A549 treated with GW870086 at 1 μM for 4 hours (cell line): ENCODE data around the gene LNP1. TPM values are rescaled to one million over a fixed set of nuclear protein-coding genes. Genes with fewer than 3 reads are reported as not detected.

Source experiments
- total RNA-seq: library from RNA; stranded (reverse); fragments of 200-300 nt; extraction: Qiagen RNA extraction; gene quantifications from 5 replicates; pipeline ENCODE4 v1.2.3, GENCODE V29; 2022; ENCODE audit warnings: low read depth

LNP1 gene, protein sequence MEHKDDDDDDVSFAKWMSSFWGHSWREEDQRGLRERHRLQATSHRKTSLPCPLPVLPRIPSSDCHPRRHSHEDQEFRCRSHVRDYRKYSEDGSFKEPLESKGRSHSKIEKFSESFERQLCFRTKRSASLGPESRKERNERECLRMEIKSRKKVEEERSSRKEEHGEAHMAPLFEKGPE
- total RNA-seq, result 0.66 to 1.3 TPM (median 0.89 TPM) in 5 replicates

GRCh38 chr3:100400780-100401673 is at the start of gene LNP1, which contains the start of gene TOMM70:
LNP1 (plus strand) TSS chr3:100401539; CDS start chr3:100429730, 28,191 bp downstream.
TOMM70 (minus strand) TSS chr3:100401089; CDS start chr3:100400949, 140 bp downstream.

GRCh38 chr3:100492059-100493006 is 91.0 kb downstream of the LNP1 start, which contains the start of gene TMEM45A:
TMEM45A (plus strand) TSS chr3:100492619; CDS start chr3:100555212, 62,593 bp downstream.

Other genes starting within 250 kb of the LNP1 start
- gene TBC1D23, start 140.5 kb upstream of the LNP1 start, total RNA-seq, result 9.7 to 15.3 TPM (median 12.7 TPM) in 5 replicates
- gene NIT2, start 66.8 kb upstream of the LNP1 start, total RNA-seq, result 74.3 to 96.0 TPM (median 91.2 TPM) in 5 replicates
- gene TOMM70, start 450 bp upstream of the LNP1 start, total RNA-seq, result 41.6 to 52.2 TPM (median 49.3 TPM) in 5 replicates
- gene TMEM45A, start 91.1 kb downstream of the LNP1 start, total RNA-seq, result 1.9 to 2.6 TPM (median 2.2 TPM) in 5 replicates
- gene ADGRG7, start 208.1 kb downstream of the LNP1 start, total RNA-seq, result not detected in 5 replicates